ENCODE results near the gene SLC30A3.

- TF ChIP-seq ZBTB11 (CRISPR knock-in tag; IDR thresholded peaks at IDR 0.05) (no peak), MYC (IDR thresholded peaks at IDR 0.05; ENCODE audit: insufficient read depth, insufficient read length, insufficient replicate concordance, low read length, severe bottlenecking) (no peak), CTCF (IDR thresholded peaks at IDR 0.05 in 2 of 3, conservative IDR thresholded peaks at IDR 0.05 in 1 of 3; ENCODE audit: control insufficient read depth in 2 of 3, extremely low read depth in 1 of 3, insufficient read depth in 1 of 3, low read depth in 3 of 3, low read length in 3 of 3) (no peak), YY1 (IDR thresholded peaks at IDR 0.05; ENCODE audit: low read depth, low read length) (no peak), SPI1 (IDR thresholded peaks at IDR 0.05; ENCODE audit: borderline replicate concordance, insufficient read depth, low read depth, low read length) (no peak), POLR2AphosphoS2 (IDR thresholded peaks at IDR 0.05; ENCODE audit: low read depth, low read length) (no peak)
Observed at GRCh38 chr2:27227501-27227900, 35.3 kb downstream of the SLC30A3 start.

All from GM12878 (cell line).